Smooth muscle cell (in vitro differentiated cells): ENCODE measurements around the gene MEIS3. TPM values are rescaled to one million over a fixed set of nuclear protein-coding genes. Genes with fewer than 3 reads are reported as not detected.

ENCODE experiments used
- DNase-seq: peaks from one replicate; lab custom pipeline; 2025; ENCODE audit not compliant: unreplicated experiment; lab: John Stamatoyannopoulos, UW
- H2AFZ ChIP-seq: fragments of 200-600 bp; sonication (generic); 2 replicates; pipeline ENCODE4 v1.6.0; 2016; ENCODE audit warnings: antibody characterized with exemption, low read depth, mild to moderate bottlenecking
- H3F3A ChIP-seq: fragments of 200-600 bp; sonication (generic); 2 replicates; pipeline ENCODE4 v1.6.0; 2017; ENCODE audit warnings: antibody characterized with exemption, low read depth
- H3K27ac ChIP-seq: fragments of 200-600 bp; sonication (generic); 2 replicates; pipeline ENCODE4 v1.5.1; 2016; ENCODE audit warnings: low read depth, mild to moderate bottlenecking
- H3K27me3 ChIP-seq: fragments of 200-600 bp; sonication (generic); 2 replicates; pipeline ENCODE4 v1.6.1; 2016; ENCODE audit warnings: low read depth, mild to moderate bottlenecking
- H3K36me3 ChIP-seq: fragments of 200-600 bp; sonication (generic); 2 replicates; pipeline ENCODE4 v1.5.1; 2016; ENCODE audit warnings: low read depth
- H3K4me1 ChIP-seq: fragments of 200-600 bp; sonication (generic); 2 replicates; pipeline ENCODE4 v1.5.1; 2016; ENCODE audit warnings: low read depth
- H3K4me2 ChIP-seq: fragments of 200-600 bp; sonication (generic); 2 replicates; pipeline ENCODE4 v1.6.0; 2016; ENCODE audit warnings: mild to moderate bottlenecking
- H3K4me3 ChIP-seq: fragments of 200-600 bp; sonication (generic); 2 replicates; pipeline ENCODE4 v1.5.1; 2016; ENCODE audit warnings: mild to moderate bottlenecking
- H3K79me2 ChIP-seq: fragments of 200-600 bp; sonication (generic); 2 replicates; pipeline ENCODE4 v1.6.0; 2016; ENCODE audit warnings: low read depth, mild to moderate bottlenecking
- H3K9ac ChIP-seq: fragments of 200-600 bp; sonication (generic); 2 replicates; pipeline ENCODE4 v1.6.0; 2016; ENCODE audit warnings: low read depth
- H3K9me3 ChIP-seq: fragments of 200-600 bp; sonication (generic); replicated peaks from 2 replicates; pipeline ENCODE4 v1.5.1; 2016; ENCODE audit warnings: low read depth
- H4K20me1 ChIP-seq: fragments of 200-600 bp; sonication (generic); 2 replicates; pipeline ENCODE4 v1.6.0; 2016; ENCODE audit warnings: low read depth
- WGBS: methylation state at CpG from one replicate; pipeline ENCODE4 v1.1.7; 2016; ENCODE audit warnings: low lambda C conversion rate; 5-methylcytosine and 5-hydroxymethylcytosine counted together
- polyA plus RNA-seq: library from polyadenylated mRNA; unstranded; fragments of >200 nt; fragmentation: Nextera tagmentation; extraction: Ambion mirVana; gene quantifications from 2 replicates; pipeline ENCODE4 v1.2.1, GENCODE V29; 2016
- total RNA-seq: library from RNA; depleted of rRNA; stranded (reverse); fragments of >200 nt; gene quantifications from 2 replicates; pipeline ENCODE4 v1.2.3, GENCODE V29; 2014
- TF ChIP-seq, protein P1 (sequence below): fragments of 200-600 bp; sonication (generic); IDR thresholded peaks from 2 replicates; pipeline ENCODE4 v1.5.1; 2017; ENCODE audit warnings: borderline replicate concordance, mild to moderate bottlenecking, antibody characterized with exemption; ENCODE audit not compliant: insufficient read depth, poor library complexity, severe bottlenecking

Gene MEIS3
- total and polyA plus RNA-seq, 2 experiments from 2014 or later: 59.0 to 141 TPM

- TF ChIP-seq, protein P1, sequence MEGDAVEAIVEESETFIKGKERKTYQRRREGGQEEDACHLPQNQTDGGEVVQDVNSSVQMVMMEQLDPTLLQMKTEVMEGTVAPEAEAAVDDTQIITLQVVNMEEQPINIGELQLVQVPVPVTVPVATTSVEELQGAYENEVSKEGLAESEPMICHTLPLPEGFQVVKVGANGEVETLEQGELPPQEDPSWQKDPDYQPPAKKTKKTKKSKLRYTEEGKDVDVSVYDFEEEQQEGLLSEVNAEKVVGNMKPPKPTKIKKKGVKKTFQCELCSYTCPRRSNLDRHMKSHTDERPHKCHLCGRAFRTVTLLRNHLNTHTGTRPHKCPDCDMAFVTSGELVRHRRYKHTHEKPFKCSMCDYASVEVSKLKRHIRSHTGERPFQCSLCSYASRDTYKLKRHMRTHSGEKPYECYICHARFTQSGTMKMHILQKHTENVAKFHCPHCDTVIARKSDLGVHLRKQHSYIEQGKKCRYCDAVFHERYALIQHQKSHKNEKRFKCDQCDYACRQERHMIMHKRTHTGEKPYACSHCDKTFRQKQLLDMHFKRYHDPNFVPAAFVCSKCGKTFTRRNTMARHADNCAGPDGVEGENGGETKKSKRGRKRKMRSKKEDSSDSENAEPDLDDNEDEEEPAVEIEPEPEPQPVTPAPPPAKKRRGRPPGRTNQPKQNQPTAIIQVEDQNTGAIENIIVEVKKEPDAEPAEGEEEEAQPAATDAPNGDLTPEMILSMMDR: no peak
- no peak for DNase-seq
- Histone ChIP-seq H2AFZ (no peak overlapping the region), H3K4me1 (no peaks in the 10 kb centered on the region), H4K20me1 (no peaks in the 10 kb centered on the region), H3K36me3 (peaks cover 4% of the 10 kb centered on the region), H3K4me2 (no peak overlapping the region), H3K27me3 (no peaks in the 10 kb centered on the region), H3F3A (no peaks in the 10 kb centered on the region), H3K27ac (no peak overlapping the region), H3K9me3 (no peaks in the 10 kb centered on the region), H3K4me3 (no peak overlapping the region), H3K79me2 (no peaks in the 10 kb centered on the region), H3K9ac (no peak overlapping the region)
- 98% methylated on average over 16 of the region's 16 CpGs for WGBS
Observed at GRCh38 chr19:47377208-47377701, 42.1 kb downstream of the MEIS3 start.

DNA sequence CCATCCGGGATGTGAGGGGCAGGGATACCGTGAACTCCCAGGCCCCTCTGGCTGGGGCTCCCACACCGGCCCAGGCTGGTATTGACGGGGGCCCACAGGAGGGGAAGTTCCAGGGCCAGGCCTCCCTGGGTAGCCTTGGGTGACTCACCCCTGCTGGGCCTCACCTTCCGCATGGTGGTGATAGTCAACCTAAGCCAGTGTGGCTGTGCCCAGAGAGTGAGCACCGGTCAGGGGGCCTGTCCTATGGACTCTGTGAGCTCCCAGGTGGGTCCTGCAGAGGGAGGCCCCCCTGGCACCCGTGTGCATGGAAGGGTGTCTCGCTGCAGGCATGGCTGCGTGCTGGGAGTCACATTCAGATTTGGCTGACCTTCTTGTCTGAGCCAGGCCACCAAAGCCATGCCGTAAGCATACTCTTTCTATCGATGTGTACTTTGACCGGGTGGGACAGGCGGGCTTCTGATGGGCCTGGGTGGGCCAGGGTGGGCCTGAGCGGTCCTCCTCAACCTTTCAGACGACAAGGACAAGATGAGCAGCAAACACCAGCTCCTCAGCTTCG is 42.7 kb downstream of the MEIS3 start:
- H3K79me2 ChIP-seq: no peaks in the 10 kb centered on the region
- no peak overlapping the region for H2AFZ ChIP-seq
- no peaks in the 10 kb centered on the region for H4K20me1 ChIP-seq
- H3K9ac ChIP-seq: no peak overlapping the region
- no peak overlapping the region for H3K4me3 ChIP-seq
- no peaks in the 10 kb centered on the region for H3F3A ChIP-seq
- TF ChIP-seq, protein P1: no peak
- 91% methylated on average over 16 of the region's 16 CpGs for WGBS
- no peaks in the 10 kb centered on the region for H3K27me3 ChIP-seq
- H3K4me2 ChIP-seq: no peak overlapping the region
- no peak overlapping the region for H3K27ac ChIP-seq
- H3K36me3 ChIP-seq: peaks cover 4% of the 10 kb centered on the region
- DNase-seq: no peak
- no peaks in the 10 kb centered on the region for H3K9me3 ChIP-seq
- no peaks in the 10 kb centered on the region for H3K4me1 ChIP-seq

DNA sequence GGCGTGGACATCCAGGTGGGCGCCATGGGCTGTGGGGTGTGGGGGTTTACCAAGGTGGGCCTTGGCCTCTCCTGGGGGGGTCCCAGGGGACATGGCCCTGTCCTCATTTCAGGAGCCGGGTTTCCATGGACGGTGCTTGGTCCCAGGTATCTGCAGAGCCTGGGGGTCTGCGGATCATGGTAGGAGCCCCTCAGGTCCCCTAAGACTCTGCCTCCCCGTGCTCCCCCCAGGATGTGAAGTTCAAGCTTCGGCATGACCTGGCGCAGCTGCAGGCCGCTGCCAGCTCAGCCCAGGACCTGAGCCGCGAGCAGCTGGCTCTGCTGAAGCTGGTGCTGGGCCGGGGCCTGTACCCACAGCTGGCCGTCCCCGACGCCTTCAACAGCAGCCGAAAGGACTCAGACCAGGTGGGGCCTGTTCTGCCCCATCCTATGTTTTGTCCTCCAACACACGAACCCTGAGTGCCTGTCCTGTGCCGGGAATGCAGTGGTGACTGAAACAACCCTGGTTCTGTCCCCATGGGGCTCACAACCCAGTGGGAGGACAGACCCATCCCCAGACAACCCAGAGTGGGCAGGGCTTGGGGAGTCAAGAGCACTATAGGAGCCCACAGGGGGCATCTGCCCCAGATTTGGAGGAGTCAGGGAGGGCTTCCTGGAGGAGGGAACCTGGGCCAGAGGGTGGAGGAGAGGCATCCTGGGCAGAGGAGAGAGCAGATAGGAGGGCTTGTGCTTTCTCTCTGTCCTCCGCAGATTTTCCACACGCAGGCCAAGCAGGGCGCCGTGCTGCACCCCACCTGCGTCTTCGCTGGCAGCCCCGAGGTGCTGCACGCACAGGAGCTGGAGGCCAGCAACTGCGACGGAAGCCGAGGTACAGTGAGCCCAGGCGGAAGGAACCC is 43.4 kb downstream of the MEIS3 start:
- H3K9me3 ChIP-seq: no peaks in the 10 kb centered on the region
- no peak overlapping the region for H3K27ac ChIP-seq
- peaks cover 4% of the 10 kb centered on the region for H3K36me3 ChIP-seq
- H3K79me2 ChIP-seq: no peaks in the 10 kb centered on the region
- no peaks in the 10 kb centered on the region for H3K27me3 ChIP-seq
- TF ChIP-seq, protein P1: no peak
- WGBS: 99% methylated on average over 30 of the region's 30 CpGs
- H3K4me3 ChIP-seq: no peak overlapping the region
- no peaks in the 10 kb centered on the region for H3K4me1 ChIP-seq
- no peaks in the 10 kb centered on the region for H4K20me1 ChIP-seq
- no peak overlapping the region for H2AFZ ChIP-seq
- H3K4me2 ChIP-seq: no peak overlapping the region
- DNase-seq: no peak
- H3F3A ChIP-seq: no peaks in the 10 kb centered on the region
- no peak overlapping the region for H3K9ac ChIP-seq
